Gastroesophageal sphincter (tissue), 4 donors: ENCODE results near the gene VAMP7. TPM values are rescaled to one million over a fixed set of nuclear protein-coding genes. Genes with fewer than 3 reads are reported as not detected.
"Not testable (repeated sequence)": the region's sequence is repeated elsewhere in the genome, so short reads cannot be mapped to it uniquely, and the experiment has no call there.

Source experiments
- ATAC-seq: fragments of 150-250 bp; one replicate; pipeline ENCODE4 v1.9.1; 2016; ENCODE audit warnings: mild to moderate bottlenecking, moderate library complexity
- H3K27ac ChIP-seq, 4 donors: fragments of 200-600 bp; sonication (generic) in 3 of 4; 1 replicate in 3 of 4; 2 replicates in 1 of 4; pipeline ENCODE4 v1.5.1; 2016 to 2019
- H3K27me3 ChIP-seq: fragments of 200-600 bp; sonication (generic); one replicate; pipeline ENCODE4 v1.5.1; 2019
- H3K36me3 ChIP-seq, 2 donors: fragments of 200-600 bp; sonication (generic); one replicate each; pipeline ENCODE4 v1.5.1; 2019; ENCODE audit warnings: control low read depth in 1 of 2
- H3K4me1 ChIP-seq, 3 donors: fragments of 200-600 bp; sonication (generic); 1 replicate in 2 of 3; 2 replicates in 1 of 3; pipeline ENCODE4 v1.5.1; 2016 to 2019; ENCODE audit warnings: control low read depth in 2 of 3
- H3K4me3 ChIP-seq, 2 donors: fragments of 200-600 bp; sonication (generic); one replicate each; pipeline ENCODE4 v1.5.1; 2019; ENCODE audit warnings: mild to moderate bottlenecking in 1 of 2, moderate library complexity in 1 of 2
- H3K9me3 ChIP-seq, 3 donors: fragments of 200-600 bp; sonication (generic); one replicate each; pipeline ENCODE4 v1.5.1; 2017 to 2019; ENCODE audit warnings: control low read depth in 2 of 3
- EP300 ChIP-seq: sonication (generic); formaldehyde crosslinking; IDR thresholded peaks from one replicate; pipeline ENCODE4 v1.6.1; 2017; ENCODE audit warnings: antibody characterized with exemption, mild to moderate bottlenecking
- POLR2A ChIP-seq, 2 donors: fragments of 450-650 bp; IDR thresholded peaks; one replicate each; pipeline ENCODE4 v1.6.1; 2017; ENCODE audit warnings: antibody characterized with exemption in 2 of 2, mild to moderate bottlenecking in 2 of 2, moderate library complexity in 1 of 2
- POLR2AphosphoS5 ChIP-seq: sonication (generic); formaldehyde crosslinking; IDR thresholded peaks from one replicate; pipeline ENCODE4 v1.6.1; 2017; ENCODE audit warnings: antibody characterized with exemption
- WGBS, 2 donors: methylation state at CpG; one replicate each; pipeline ENCODE4 v1.1.5; 2018; ENCODE audit warnings: low coverage in 1 of 2; 5-methylcytosine and 5-hydroxymethylcytosine counted together
- small RNA-seq, 4 donors: library from RNA; depleted of rRNA; stranded (forward); fragments of <200 nt; gene quantifications; one replicate each; pipeline ENCODE3, GENCODE V24; 2016
- total RNA-seq, 4 donors: library from RNA; depleted of rRNA; stranded (reverse); fragments of >200 nt; gene quantifications; one replicate each; pipeline ENCODE4 v1.1.0, GENCODE V29; 2016
- TF ChIP-seq, protein P1 (sequence below), 4 experiments: fragments of 200-600 bp in 2 of 4; fragments of 450-650 bp in 2 of 4; sonication (generic) in 1 of 4; IDR thresholded peaks; one replicate each; pipeline ENCODE4 v1.5.1; 2017 to 2019; ENCODE audit warnings: antibody characterized with exemption in 4 of 4, mild to moderate bottlenecking in 2 of 4, moderate library complexity in 2 of 4

The VAMP7 gene
- total RNA-seq, 4 donors from 2014 or later = 25.2 to 45.7 (median 30.4) TPM

DNA sequence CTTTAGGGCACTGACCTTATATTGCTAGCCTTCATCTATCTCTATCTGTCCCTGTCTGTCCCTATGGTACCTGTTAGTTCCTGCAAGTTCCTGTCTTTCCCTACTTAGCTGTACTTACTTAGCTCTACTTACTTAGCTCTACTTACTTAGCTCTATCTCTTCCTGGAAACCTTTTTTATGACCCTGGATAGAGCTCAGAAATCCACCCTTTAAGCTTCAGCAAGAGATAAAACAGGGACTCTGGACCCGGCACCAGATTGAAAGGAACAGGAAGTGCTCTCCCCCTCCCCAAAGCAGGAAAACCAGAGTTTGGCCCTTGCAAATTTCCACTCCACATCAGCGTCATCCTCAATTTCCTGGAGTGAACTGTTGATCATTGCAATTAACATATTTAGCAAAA is 104.1 kb downstream of the VAMP7 start:
- TF ChIP-seq POLR2A (IDR thresholded peaks at IDR 0.05) = no peak
- TF ChIP-seq EP300 = no peak
- no peak for TF ChIP-seq POLR2AphosphoS5
- TF ChIP-seq, protein P1, sequence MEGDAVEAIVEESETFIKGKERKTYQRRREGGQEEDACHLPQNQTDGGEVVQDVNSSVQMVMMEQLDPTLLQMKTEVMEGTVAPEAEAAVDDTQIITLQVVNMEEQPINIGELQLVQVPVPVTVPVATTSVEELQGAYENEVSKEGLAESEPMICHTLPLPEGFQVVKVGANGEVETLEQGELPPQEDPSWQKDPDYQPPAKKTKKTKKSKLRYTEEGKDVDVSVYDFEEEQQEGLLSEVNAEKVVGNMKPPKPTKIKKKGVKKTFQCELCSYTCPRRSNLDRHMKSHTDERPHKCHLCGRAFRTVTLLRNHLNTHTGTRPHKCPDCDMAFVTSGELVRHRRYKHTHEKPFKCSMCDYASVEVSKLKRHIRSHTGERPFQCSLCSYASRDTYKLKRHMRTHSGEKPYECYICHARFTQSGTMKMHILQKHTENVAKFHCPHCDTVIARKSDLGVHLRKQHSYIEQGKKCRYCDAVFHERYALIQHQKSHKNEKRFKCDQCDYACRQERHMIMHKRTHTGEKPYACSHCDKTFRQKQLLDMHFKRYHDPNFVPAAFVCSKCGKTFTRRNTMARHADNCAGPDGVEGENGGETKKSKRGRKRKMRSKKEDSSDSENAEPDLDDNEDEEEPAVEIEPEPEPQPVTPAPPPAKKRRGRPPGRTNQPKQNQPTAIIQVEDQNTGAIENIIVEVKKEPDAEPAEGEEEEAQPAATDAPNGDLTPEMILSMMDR (IDR thresholded peaks at IDR 0.05) = no peak
- 38 to 49% methylated on average over 1 to 2 of the region's 2 CpGs for WGBS, 2 donors

GRCh38 chrX:155986995-155987394 is 105.8 kb downstream of the VAMP7 start:
- WGBS, 2 donors = 17 to 50% methylated on average over 1 to 2 of the region's 2 CpGs
- not testable (repeated sequence) for H3K36me3 ChIP-seq, H3K27me3 ChIP-seq, H3K4me3 ChIP-seq, ATAC-seq, H3K4me1 ChIP-seq, H3K27ac ChIP-seq
- peaks cover 0 to 22% (median 0%) of the 10 kb centered on the region in 3 donors for H3K9me3 ChIP-seq

More for the DNA sequence above, 104.1 kb downstream of the VAMP7 start:
- no peaks in the 10 kb centered on the region for H3K36me3 ChIP-seq
- ATAC-seq = no peak
- H3K4me1 ChIP-seq = no peaks in the 10 kb centered on the region
- H3K9me3 ChIP-seq = peaks cover 0 to 22% (median 0%) of the 10 kb centered on the region in 3 donors
- no peak overlapping the region for H3K27ac ChIP-seq
- H3K4me3 ChIP-seq = no peak overlapping the region
- H3K27me3 ChIP-seq = no peaks in the 10 kb centered on the region

- Histone ChIP-seq H3K4me3 (no peak overlapping the region), H3K9me3 (peaks cover 0 to 5% (median 0%) of the 10 kb centered on the region in 3 donors), H3K27ac (no peak overlapping the region), H3K27me3 (no peaks in the 10 kb centered on the region), H3K4me1 (no peaks in the 10 kb centered on the region), H3K36me3 (no peaks in the 10 kb centered on the region)
- TF ChIP-seq POLR2A (IDR thresholded peaks at IDR 0.05) = no peak
- no peak for TF ChIP-seq EP300
- TF ChIP-seq POLR2AphosphoS5 = no peak
- TF ChIP-seq, protein P1 (IDR thresholded peaks at IDR 0.05) = no peak
- WGBS, 2 donors = 70 to 92% methylated on average over 3 to 4 of the region's 4 CpGs
- no peak for ATAC-seq
Observed at GRCh38 chrX:155988859-155989258, 107.7 kb downstream of the VAMP7 start.

Small RNAs within 50 kb of the gene (small RNA-seq; reads per million reads assigned to genes)
- 0 reads per million in 4 donors for gene DPH3P2

Other genes starting within 250 kb of the VAMP7 start
- under 1 TPM in 2 of 4 donors, not detected in 2; 0.15 to 0.32 TPM for gene IL9R, start 116.4 kb downstream of the VAMP7 start, total RNA-seq